ENCODE data around the gene VRK3.

GRCh38 chr19:50005428-50005827 is 19.7 kb downstream of the VRK3 start:
- TF ChIP-seq POLR2A (IDR thresholded peaks at IDR 0.05; ENCODE audit: low read depth, low read length) (no peak), TAF1 (IDR thresholded peaks at IDR 0.05; ENCODE audit: borderline replicate concordance, low read depth, low read length) (no peak)
